Activated naive CD4-positive, alpha-beta T cell (primary cell): ENCODE results near the gene RALGPS1.

Experiments
- DNase-seq, 4 experiments: peaks; one replicate each; lab custom pipeline; 2025; lab: John Stamatoyannopoulos, UW

RALGPS1 gene

DNA sequence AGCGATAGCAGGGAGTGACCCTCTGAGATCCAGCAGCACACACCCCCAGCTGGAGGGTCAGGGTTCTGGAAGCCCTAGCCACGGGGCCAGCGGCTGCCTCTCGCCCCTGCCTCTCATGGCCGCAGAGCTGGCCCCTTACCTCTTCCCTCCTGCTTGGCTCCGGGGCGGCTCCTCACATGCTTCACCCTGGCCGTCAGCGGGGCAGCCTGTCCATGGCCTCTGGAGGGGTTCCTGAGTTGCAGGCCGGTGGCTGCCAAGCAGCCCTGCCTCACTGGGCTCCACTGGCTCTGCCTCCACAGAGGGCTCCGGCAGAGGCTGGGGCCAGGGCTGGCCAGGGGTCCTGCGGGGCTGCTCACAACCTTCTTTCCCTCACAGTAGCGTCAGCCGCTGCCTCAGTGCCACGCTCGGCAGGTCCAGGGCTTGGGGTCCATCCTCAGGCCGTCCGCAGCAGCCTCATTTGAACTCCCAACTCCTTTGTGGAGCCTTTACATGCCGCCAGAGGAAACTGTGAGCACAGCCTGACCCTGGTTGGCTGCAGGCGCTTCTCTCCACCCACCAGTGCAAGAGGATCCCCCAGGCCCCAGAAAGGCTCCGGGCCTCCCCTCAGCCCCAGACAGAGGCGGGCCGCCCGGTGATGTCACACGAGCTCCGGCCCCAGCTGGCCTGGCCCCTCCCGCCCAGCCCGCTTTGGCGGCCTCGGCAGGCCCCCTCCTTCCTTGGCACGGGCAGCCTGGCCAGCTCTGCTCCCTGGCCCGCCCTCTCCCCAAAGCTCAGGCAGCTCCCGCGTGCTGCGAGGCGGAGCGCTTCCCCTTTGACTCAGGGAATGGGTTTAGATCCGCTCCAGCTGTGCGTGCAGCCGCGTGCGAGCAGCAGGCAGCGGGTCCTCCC is 207.8 kb downstream of the RALGPS1 start, which contains the start of gene ANGPTL2:
ANGPTL2 (minus strand) TSS at position 460 of the 888 bp plus-strand sequence. CDS start 13,904 bp downstream, outside the sequence.
- DNase-seq: peak in 1 of 4 experiments; percentile 1

DNA sequence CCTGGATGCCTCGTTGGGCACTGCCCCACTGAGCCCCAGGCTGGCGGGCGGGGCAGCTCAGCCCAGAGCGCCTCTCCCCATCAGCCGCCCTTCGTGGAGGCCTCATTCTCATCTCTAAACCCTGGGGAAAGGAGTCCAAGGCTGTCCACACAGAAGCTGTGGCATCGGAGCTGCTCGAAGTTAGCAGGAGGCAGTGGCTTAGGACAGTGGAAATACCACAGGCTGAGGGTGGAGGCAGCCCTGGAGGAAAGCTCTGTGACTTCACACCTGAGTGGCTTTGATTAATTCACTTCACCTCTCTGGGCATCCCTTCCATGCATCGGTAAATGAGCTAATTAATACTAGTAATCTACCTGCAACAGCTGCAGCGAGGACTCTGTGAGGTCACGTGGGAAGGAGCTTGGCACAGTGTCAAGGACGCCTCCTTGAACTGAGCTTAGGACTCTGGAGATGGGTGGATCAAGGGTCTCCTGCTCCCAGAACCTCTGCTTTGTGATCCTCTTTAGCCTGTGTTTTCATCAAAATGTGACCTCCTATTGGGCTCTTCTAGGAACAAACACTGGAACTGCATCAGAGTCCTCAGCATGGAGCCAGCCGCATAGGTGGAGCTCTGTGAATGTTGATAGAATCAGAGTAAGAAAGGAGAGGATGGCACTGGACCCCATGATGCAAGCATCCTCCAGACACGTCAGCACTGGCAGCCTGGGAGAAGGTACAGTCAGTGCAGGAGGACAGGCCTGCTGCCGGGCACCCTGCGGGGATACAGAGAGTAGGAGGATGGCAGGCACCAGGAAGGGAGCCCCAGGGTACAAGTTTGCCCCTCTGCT is 208.7 kb downstream of the RALGPS1 start:
- DNase-seq: no peak

DNA sequence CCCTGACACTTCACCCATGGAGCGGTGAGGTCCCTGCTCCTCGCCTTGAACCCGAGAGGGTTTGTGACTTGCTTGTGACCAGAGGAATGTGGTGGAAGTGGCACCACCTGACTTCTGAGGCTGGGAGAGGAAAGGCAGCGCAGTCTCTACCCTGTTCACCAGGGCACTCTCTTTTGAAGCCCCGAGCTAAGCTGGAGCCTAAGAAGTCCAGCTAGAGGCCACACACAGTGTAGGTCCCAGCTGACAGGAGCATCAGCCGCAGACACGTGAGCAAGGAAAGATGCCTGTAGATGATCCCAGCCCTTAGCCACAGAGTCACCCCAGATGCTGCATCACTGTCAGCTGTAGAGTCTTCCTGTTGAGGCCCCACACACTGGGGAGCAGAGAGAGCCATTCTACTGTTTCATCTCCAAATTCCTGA is 209.5 kb downstream of the RALGPS1 start:
- DNase-seq: no peak

- DNase-seq: no peak
Observed at GRCh38 chr9:127124792-127125191, 210.2 kb downstream of the RALGPS1 start.

DNA sequence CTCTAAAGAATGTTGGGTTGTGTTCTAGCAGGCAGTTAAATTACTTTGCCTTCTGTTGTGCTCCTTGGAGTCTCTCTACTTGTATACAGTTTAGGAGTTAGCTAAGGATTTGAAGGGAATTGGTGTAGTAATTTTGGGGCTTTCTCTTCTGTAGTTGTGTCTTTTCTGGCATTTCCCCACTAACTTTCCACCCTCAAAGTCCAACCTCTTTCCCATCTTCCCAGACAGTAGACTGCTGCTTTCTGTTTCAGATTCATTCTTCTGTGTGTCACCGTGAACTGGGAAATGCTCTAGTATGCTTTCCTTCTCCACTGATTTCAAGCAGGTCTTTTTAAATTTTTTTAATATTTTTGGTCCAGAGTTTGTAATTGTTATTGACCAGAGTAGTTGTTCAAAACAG is 212.4 kb downstream of the RALGPS1 start:
- no peak for DNase-seq

GRCh38 chr9:127128341-127129072 is 213.9 kb downstream of the RALGPS1 start:
- no peak for DNase-seq

DNA sequence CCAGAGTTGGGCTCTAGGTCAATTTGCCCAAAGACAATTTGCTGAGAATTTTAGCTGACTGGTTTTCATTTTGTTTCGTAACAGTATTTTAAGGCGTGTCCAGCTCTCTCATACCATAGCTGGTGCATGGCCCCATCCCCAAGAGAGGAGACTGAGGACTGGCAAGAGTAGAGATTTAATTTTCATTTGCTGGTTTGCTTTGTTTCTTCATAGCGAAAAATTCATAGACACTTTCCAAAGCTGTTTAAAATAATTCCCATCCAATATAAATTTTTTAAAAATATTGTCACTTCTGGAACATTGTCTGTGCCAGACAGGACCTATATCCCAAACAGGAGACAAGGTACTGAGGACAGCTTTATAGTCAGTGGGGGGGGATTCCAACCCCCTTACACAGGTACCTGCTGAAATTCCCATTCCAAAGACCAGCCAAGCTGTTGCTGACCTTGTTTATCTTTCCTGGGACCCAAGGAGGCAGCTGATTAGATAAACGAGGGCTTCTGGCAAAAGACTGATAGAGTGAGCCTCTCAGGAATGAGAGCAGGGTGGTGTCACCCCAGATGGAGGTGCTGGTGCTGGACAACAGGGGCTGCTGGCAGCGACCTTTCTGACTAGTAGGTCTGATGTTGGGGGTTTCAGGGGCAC is 214.6 kb downstream of the RALGPS1 start:
- DNase-seq: no peak

DNA sequence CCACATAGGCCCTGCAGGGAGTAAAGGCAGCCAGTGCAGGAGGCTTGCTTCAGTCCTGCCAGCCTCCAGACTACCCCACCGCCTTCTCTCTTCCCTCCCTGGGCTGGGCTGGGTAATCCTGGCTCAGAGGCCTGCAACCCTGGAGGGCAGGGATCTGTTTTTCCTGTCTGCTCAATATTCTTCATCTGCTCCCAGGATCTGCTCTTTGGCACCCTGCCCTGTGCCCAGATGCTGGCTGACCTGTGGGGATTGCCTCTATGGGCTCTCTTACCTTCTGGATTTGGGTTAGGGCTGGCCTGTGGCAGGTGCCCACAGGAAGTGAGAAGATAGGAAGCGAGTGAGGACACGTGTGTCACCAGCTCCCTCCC is 215.1 kb downstream of the RALGPS1 start:
- DNase-seq: no peak

DNA sequence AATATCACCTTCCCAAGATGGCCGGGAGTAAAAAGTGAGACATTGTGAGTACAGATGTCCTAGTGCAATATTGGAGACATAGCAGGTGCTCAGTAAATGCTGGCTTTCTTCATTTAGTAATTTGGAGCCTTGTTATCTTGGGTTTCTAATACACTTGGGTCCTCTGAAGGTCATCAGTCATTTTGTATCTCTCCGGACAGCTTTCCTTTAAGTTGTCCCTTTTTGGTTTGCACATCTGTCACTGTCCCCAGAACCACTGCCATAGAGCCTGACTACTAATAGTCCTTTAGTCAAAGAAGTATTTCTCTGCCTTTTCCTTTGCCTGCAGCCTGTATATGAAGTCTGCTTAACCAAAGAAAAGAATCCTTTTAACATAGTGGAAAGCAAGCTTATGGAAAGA is 215.7 kb downstream of the RALGPS1 start:
- no peak for DNase-seq

- DNase-seq: no peak
Observed at GRCh38 chr9:127130661-127131538, 216.3 kb downstream of the RALGPS1 start.

DNA sequence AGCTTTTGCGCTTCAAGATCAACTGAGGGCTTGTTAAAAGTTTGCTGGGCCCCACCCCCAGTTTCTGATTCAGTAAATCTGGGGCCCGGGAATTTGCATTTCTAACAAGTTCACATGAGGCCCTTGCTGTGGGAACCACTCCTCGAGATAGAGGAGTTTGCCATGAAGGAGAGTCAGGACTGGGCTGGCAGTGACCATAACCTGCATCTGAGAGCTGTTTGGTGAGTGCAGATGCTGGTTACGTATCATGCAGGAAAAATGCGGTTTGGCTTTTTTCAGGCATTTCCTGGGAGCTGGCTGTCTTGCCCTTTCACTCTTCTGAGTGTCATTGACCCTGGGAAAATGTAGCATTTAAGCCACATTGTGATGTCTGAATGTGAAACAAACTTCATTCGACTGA is 217.3 kb downstream of the RALGPS1 start:
- DNase-seq: no peak

DNA sequence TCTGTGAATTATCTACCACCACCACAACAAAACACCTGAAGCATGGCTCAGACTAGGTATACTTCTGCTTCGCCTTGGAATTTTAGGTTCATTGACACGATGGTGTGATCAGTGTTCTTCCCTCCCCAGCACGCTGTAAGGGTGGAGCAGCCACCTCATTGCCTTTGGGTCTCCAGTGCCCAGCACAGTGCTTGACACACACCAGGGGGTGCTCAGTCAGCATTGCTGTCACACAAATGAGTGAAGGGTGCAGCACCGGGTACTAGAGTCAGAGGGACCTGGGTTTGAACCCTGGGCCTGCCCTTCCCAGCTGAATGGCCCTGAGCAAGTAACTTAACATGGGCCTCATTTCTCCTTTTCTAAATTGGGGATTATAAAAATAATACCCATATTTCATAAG is 217.8 kb downstream of the RALGPS1 start:
- DNase-seq: no peak

DNA sequence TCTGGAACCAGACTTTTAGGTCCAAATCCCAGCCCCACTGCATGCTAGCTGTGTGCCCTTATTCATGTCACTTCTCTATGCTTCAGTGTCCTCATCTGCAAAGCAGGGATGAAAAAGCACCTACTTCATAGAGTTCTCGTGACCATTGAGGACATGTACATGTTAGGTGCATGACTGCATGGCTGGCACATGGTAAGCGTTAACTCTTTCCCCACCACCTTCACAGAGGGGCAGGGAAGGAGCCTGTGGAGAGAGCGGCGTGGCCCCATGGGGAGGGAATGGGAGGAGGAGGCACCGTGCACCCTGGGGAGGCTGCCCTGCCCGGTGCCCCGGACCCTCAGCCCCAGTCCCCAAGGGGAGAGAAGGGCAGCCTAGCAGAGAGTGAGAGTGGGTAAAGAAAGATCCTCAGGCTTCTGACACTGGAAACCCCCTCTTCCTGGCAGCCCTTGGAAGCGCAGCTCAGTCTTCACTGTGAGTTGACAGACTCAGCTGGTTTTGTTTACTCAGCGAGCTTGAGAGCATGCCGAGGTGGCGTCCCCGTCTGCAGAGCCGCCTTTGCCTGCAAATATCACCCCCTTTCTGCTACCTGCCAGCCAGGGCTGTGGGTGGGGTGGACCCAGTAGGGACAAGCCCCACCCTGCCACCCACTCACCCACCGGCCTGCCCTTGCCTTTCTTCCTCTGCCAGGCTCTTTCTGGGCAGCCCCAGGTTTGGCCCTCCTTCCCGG is 218.5 kb downstream of the RALGPS1 start:
- no peak for DNase-seq

GRCh38 chr9:127133739-127134167 is 219.2 kb downstream of the RALGPS1 start:
- no peak for DNase-seq

DNA sequence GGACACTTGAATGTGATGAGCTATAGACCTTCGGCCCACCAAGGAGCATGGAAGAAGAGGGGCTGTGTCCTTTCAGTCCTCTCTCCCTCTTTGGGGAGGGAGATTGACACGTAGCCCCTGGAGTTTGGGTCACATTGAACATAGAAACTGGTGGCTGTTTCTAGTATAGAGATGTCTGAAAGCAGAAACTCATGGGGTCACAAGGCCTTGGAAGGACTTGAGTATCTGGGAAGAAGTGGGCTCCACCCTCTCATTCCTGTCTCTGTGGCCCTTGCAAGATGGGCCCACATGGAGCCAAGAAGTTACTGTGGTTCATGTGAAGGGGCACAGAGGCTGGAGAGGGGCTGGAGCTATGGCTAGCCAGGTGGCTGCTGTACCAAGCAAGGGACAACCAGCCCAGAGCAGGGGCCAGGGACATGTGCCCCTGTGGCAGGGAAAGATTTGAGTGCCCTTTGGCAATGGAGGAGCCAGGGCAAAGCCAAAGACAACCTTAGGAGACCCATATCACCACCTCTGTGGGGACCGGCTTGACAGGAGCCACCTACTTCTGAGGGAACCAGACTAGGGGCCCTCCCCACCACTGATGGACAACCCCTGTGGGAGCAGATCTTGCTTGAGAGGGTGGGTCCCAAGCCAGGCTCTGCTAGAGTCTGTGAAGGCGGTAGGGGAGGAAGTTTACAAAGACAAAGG is 220.6 kb downstream of the RALGPS1 start:
- no peak for DNase-seq

GRCh38 chr9:127136081-127136879 is 221.7 kb downstream of the RALGPS1 start:
- no peak for DNase-seq

DNA sequence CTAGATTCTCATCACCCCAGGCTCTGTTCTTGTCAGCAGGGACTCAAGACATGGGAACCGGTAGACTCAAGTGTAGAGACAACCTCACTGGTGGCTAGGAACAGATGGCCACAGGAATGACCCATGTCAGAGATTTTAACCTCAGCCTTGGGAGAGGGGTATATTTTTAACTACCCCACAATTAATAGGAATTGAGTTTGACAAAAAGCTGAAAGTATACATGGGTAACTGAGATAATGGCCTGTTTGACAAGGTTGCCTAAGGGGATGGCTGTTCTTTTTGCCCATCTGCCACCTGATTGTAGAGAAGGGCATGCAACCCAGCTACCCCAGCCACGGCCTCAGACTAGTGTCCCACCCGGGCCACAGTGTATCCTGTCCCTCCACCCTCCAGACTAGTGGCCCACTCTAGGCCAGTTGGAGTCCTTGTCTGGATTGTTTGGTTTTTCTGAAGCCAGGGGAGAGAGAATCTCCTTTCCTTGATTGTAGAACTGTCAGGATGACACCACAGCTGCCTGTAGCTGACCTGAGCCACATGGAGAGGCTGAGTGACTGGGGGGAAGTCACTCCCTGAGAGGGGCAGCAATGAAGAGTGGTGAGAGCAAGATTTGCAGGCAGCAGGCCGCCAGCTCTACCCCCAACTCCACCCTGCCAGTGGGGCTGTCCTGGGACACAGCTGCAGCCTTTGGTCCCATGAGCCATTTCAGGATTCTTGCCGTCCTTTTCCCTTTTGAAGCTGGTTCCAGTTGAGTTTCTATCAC is 222.5 kb downstream of the RALGPS1 start:
- DNase-seq: no peak
